8988T (cell line): ENCODE measurements around the gene HOXD13.

Experiments
- DNase-seq: peaks from one replicate; pipeline ENCODE4 v3.0.0; 2011

HOXD13 gene

GRCh38 chr2:176107731-176108181, 15.2 kb downstream of the HOXD13 start:
- DNase-seq: no peak

- DNase-seq: no peak
Observed at GRCh38 chr2:176109192-176109901, 16.8 kb downstream of the HOXD13 start.

- DNase-seq: no peak
Observed at GRCh38 chr2:176109946-176110345, 17.4 kb downstream of the HOXD13 start.

- DNase-seq: no peak
Observed at GRCh38 chr2:176110415-176111308, 18.1 kb downstream of the HOXD13 start.

GRCh38 chr2:176111309-176111663, 18.8 kb downstream of the HOXD13 start:
- DNase-seq: peak; percentile 89

GRCh38 chr2:176111846-176112374, 19.4 kb downstream of the HOXD13 start:
- DNase-seq: no peak

GRCh38 chr2:176112375-176113302, 20.1 kb downstream of the HOXD13 start:
- DNase-seq: no peak

- no peak for DNase-seq
Observed at GRCh38 chr2:176114120-176114929, 21.8 kb downstream of the HOXD13 start.

- DNase-seq: no peak
Observed at GRCh38 chr2:176114930-176115625, 22.6 kb downstream of the HOXD13 start.

GRCh38 chr2:176115883-176116813, 23.6 kb downstream of the HOXD13 start, which contains the start of gene HOXD10:
TSS of gene HOXD10 (plus strand) at chr2:176116778. CDS start at chr2:176116834, 56 bp downstream.
- no peak for DNase-seq

- DNase-seq: no peak
Observed at GRCh38 chr2:176117162-176117822, 24.8 kb downstream of the HOXD13 start.

- no peak for DNase-seq
Observed at GRCh38 chr2:176117823-176118371, 25.4 kb downstream of the HOXD13 start.

GRCh38 chr2:176118601-176119339, 26.2 kb downstream of the HOXD13 start:
- peak; percentile 81 for DNase-seq

GRCh38 chr2:176120364-176121189, 28.1 kb downstream of the HOXD13 start:
- DNase-seq: no peak

- no peak for DNase-seq
Observed at GRCh38 chr2:176121190-176122051, 28.9 kb downstream of the HOXD13 start.

- no peak for DNase-seq
Observed at GRCh38 chr2:176122052-176122682, 29.6 kb downstream of the HOXD13 start.
